HG03025 (cell line): ENCODE results near the gene ESR2.
"Not testable (repeated sequence)": the region's sequence is repeated elsewhere in the genome, so short reads cannot be mapped to it uniquely, and the experiment has no call there.

ENCODE experiments used
- ATAC-seq: cut with Tn5 transposase; IDR thresholded peaks from one replicate; pipeline ENCODE4 v1.9.1; 2021; ENCODE audit warnings: mild to moderate bottlenecking, moderate library complexity; ENCODE audit not compliant: unreplicated experiment, low FRiP score

Gene ESR2

GRCh38 chr14:64170181-64170580, 124.0 kb downstream of the ESR2 start:
- ATAC-seq = no peak

GRCh38 chr14:64159588-64159987, 134.6 kb downstream of the ESR2 start:
- ATAC-seq = no peak

GRCh38 chr14:64158608-64159007, 135.6 kb downstream of the ESR2 start:
- ATAC-seq = no peak

DNA sequence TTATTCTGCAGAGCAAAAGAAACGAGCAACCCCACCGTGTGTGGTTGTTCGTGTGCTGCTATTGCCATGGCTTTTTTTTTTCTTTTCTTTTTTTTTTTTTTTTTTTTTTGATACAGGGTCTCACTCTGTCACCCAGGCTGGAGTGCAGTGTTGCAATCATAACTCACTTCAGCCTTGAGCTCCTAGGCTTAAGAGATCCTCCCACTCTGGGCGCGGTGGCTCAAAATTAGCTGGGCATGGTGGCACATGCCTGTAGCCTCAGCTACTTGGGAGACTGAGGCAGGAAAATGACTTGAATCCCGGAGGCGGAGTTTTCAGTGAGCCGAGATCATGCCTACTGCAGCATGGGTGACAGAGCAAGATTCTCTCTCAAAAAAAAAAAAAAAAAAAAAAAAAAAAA, 144.2 kb downstream of the ESR2 start:
- ATAC-seq = no peak

DNA sequence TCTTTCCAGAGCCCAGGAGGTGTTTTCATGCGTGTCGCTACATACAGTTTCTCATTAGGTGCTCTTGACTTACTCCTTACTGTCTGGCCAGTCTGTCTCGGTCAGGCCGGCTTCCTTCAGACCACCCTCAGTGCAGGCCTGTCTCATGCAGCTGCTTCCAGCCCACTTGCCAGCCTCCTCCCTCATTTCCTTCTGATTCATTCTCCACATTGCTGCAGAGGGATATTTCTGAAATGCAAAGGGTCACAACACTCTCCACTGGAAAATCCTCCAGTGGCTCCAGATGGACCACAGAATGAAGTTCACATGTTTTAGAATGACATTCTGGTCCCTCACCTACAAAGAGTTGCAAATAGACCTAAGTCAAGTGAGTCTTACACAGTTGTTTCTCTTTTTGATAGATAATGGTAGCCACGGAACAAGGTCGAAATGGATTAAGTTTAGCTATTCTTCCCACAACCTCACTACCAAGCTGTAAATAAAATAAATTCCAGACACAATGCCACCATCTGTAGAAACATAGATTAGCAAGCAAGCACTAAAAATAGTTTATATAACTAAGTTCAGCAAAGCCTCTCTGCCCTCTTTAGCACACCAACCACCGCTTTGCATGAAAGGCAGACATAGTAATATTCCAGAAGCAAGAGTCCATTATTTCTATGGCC, 146.9 kb downstream of the ESR2 start:
- ATAC-seq = no peak

DNA sequence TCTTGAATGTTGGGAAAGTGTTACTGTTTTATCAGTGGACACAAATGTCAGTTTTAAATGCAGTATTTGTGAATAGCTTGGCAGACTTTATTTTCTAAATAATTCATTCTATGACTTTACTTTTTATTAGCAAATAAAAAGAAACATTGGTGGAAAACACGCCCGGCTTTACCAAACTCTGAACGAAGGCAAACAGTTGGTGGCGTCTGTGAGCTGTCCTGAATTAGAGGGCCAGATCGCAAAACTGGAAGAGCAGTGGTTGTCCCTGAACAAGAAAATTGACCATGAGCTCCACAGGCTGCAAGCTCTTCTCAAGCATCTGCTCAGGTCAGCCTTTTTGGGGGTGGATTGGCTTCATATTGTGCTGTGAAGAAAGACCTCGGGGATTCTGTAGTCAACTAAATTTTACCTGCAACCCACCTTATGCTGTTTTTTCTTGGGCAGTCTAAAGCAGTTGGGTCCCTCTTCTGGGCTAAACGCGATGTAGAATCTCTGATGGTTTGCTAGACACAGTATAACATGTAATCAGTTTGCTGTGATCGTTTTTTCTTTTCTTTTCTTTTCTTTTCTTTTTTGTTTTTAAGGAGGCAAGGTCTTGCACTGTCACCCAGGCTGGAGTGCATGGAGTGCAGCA, 156.4 kb downstream of the ESR2 start:
- no peak for ATAC-seq

DNA sequence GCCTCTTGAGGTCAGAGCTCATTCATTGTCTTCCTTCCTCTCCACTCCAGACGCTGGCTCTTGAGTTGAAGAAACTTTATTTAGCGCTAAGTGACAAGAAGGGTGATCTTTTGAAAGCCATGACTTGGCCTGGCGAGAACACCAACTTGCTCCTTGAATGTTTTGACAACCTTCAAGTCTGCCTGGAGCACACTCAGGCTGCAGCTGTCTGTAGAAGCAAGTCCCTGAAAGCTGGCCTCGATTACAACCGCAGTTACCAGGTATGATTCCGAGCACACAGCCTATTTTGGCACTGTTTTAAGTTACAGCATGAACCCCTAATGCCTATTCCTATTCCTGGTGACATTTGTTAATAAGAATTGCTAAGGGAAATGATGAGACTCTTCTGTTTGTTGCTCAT, 167.6 kb downstream of the ESR2 start:
- ATAC-seq = no peak

GRCh38 chr14:64125270-64125669, 168.9 kb downstream of the ESR2 start:
- no peak for ATAC-seq

DNA sequence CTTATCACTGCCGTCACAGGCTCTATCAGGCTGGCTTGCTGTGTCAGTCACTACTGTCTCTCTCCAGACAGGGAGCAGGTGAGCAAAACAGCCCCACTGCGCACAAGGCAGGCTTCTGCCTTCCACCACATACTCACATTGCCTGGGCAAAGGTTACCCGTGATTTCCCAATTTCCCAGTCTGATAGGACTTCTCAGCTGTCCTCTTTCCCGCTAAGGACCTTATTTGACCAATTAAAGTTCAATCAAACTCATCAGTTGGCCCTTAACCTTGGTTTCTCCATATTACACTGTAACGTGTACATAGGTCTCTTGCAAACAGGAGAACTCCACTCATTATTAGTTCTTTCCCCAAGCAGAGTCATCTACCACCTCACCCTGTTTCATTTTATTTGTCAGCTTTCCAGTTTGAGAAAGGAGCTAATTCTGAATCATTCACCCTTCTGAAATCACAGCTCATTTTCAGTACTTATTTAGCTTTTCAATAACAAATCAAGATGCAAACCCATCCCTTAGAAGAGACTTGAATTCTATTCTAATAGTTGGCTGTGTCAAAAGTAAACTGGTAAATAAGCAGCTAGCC, 170.8 kb downstream of the ESR2 start:
- no peak for ATAC-seq

DNA sequence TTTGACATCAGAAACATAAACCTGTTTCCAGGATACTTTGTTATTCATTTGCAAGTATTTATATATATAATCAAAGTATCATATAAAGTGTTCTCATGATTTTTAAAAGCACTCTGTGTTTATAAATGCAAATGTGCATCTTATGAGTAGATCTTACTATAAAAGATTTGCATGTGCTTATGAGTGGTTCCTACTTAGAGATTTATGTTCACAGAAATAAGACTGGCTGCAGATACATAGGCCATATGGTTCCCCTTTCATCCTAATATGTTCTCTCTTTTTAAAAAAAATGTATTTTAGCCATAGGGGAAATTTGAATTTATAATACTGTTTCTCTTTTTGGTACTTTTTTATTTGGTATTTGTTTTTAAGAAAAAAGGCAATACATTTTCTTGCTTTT, 174.2 kb downstream of the ESR2 start:
- no peak for ATAC-seq

DNA sequence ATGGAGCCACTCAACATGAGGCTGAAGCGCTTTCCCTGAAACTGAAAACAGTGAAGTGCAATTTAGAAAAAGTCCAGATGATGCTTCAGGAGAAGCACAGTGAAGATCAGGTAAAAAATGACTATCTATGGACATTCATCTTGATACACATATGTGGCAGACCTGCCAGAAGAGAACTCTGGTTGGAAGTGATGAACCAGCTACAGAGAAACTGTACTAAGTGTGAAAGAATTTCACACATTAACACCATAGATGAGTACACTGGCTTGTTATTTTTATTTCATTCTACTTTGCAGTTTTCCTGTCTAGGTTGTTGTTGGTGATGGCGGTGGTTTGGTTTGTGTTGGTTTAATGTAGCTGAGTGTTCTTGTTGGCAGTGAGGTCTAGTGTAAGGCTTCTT, 174.7 kb downstream of the ESR2 start:
- no peak for ATAC-seq

DNA sequence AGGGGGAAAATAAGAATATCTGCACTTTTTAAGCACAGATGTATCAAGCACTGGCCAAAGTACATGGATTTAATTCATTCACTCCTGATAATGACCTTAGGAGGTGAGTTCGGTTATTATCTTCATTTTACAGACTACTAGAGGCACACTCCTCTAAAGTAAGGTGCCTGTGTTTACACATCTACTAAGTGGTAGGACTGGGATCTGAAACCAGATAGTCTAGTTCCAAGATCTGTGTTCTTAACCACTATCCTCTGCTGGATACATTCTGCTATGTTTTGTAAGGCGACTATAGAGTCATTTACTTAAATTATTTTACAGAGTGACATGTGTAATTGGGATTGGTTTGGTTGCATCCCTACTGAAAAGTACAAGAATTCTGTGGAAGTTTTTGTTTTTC, 175.3 kb downstream of the ESR2 start:
- ATAC-seq = no peak

GRCh38 chr14:64118403-64118742, 175.8 kb downstream of the ESR2 start:
- not testable (repeated sequence) for ATAC-seq

GRCh38 chr14:64117671-64118402, 176.3 kb downstream of the ESR2 start:
- no peak for ATAC-seq

GRCh38 chr14:64115401-64115800, 178.8 kb downstream of the ESR2 start:
- ATAC-seq = no peak

DNA sequence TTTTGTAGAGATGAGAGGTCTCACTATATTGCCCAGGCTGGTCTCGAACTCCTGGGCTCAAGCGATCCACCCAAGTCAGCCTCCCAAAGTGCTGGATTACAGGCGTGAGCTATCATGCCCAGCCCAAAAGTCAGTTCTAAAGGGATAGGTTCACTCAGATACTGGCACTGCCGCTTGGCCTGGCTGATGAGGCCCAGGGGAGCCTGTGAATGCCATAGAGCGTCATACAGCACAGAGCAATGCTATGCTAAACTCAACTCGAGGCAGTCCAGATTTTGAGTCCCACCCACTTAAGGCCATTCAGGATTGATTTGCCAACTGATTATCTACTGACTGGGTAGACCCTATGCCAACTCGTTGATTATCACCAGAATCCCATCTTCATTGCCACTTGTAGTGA, 179.4 kb downstream of the ESR2 start:
- no peak for ATAC-seq

DNA sequence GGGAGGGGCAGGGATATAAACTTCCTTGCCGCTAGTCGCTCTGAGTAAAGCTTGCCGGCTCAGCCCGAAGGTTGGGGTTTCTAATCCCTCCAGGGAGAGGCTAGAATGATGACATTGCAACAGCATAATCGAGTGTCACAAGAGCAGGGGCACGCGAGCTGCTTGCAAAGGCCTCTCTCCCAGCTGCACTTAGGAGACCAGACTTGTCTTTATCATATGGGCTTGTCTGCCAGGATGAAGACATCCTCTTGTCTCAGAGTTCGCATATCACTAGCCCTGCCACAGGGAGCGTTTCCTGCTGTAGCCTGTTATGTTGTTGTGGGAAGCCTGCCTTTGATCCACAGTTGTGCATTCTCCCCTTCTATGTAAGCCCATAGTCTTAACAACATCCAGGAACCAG, 180.0 kb downstream of the ESR2 start:
- ATAC-seq = no peak

GRCh38 chr14:64112867-64113678, 181.1 kb downstream of the ESR2 start:
- no peak for ATAC-seq

GRCh38 chr14:64110802-64111201, 183.4 kb downstream of the ESR2 start:
- ATAC-seq = no peak

- no peak for ATAC-seq
Measured at GRCh38 chr14:64109819-64110554, 184.2 kb downstream of the ESR2 start.
